ENCODE results near the gene CCDC112. TPM values are rescaled to one million over a fixed set of nuclear protein-coding genes. Genes with fewer than 3 reads are reported as not detected.

Gene CCDC112
- total and polyA plus RNA-seq, 10 donors = 3.4 to 12.7 (median 4.3) TPM

DNA sequence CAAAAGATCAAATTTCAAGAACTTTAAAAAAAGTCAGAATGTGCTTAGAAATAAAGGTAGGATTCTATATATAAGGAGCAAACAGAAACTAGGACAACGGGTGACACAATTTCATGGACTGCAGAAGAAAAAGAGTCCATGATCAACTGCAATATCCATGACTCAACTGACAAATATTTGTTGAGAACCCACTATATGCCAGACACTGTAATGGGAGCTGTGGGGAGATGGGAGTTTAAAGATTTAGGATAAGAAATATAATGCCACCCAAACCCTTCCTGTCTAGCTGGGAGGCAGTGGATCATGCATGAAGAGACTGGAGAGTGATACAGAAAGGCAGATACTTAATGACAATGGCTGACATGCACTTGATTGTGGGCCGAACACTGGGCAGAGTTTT, 27.6 kb upstream of the CCDC112 start:
- 81 to 99% (median 93%) methylated on average over 2 of the region's 2 CpGs for WGBS, 5 donors
- DNase-seq = no peak
- Histone ChIP-seq H3K4me1 (no peaks in the 10 kb centered on the region), H3K4me3 (no peak overlapping the region), H3K27ac (no peak overlapping the region), H3K9me3 (no peaks in the 10 kb centered on the region), H3K27me3 (replicated peaks in 1 of 7) (peaks cover 0 to 12% (median 0%) of the 10 kb centered on the region in 7 donors), H3K36me3 (no peaks in the 10 kb centered on the region)
- TF ChIP-seq, protein P1, sequence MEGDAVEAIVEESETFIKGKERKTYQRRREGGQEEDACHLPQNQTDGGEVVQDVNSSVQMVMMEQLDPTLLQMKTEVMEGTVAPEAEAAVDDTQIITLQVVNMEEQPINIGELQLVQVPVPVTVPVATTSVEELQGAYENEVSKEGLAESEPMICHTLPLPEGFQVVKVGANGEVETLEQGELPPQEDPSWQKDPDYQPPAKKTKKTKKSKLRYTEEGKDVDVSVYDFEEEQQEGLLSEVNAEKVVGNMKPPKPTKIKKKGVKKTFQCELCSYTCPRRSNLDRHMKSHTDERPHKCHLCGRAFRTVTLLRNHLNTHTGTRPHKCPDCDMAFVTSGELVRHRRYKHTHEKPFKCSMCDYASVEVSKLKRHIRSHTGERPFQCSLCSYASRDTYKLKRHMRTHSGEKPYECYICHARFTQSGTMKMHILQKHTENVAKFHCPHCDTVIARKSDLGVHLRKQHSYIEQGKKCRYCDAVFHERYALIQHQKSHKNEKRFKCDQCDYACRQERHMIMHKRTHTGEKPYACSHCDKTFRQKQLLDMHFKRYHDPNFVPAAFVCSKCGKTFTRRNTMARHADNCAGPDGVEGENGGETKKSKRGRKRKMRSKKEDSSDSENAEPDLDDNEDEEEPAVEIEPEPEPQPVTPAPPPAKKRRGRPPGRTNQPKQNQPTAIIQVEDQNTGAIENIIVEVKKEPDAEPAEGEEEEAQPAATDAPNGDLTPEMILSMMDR (IDR thresholded peaks at IDR 0.05 in 8 of 11, conservative IDR thresholded peaks at IDR 0.05 in 3 of 11) = no peak
- no peak for TF ChIP-seq POLR2A (IDR thresholded peaks at IDR 0.05)
- TF ChIP-seq POLR2AphosphoS5 (IDR thresholded peaks at IDR 0.05) = no peak
- intact Hi-C loops (cut with DNase I; ENCODE audit: low total_unique reads) = no loop called here

DNA sequence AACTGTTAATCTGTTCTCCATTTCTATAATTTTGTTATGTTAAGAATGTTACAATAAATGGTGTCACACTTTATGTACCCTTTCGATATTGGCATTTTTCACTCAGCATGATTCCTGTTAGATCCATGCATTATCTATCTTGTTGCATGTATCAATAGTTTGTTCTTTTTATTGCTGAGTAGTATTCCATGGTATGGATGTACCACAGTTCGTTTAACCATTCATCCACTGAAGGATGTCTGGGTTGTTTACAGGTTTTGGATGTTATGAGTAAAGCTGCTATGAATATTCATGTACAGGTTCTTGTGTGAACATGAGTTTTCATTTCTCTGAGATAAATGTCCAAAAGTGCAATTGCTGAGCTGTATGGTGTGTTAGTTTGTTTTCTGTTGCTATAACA, 26.3 kb upstream of the CCDC112 start:
- no peak for DNase-seq
- intact Hi-C loops (cut with DNase I; ENCODE audit: low total_unique reads) = no loop called here
- Histone ChIP-seq H3K36me3 (no peaks in the 10 kb centered on the region), H3K9me3 (no peaks in the 10 kb centered on the region), H3K27me3 (replicated peaks in 1 of 7) (peaks cover 0 to 12% (median 0%) of the 10 kb centered on the region in 7 donors), H3K4me1 (no peaks in the 10 kb centered on the region), H3K4me3 (no peak overlapping the region), H3K27ac (no peak overlapping the region)
- TF ChIP-seq POLR2A (IDR thresholded peaks at IDR 0.05) (no peak), POLR2AphosphoS5 (IDR thresholded peaks at IDR 0.05) (no peak)
- TF ChIP-seq, protein P1 (IDR thresholded peaks at IDR 0.05 in 8 of 11, conservative IDR thresholded peaks at IDR 0.05 in 3 of 11) = no peak
- 47 to 92% (median 77%) methylated on average over 2 of the region's 2 CpGs for WGBS, 5 donors

DNA sequence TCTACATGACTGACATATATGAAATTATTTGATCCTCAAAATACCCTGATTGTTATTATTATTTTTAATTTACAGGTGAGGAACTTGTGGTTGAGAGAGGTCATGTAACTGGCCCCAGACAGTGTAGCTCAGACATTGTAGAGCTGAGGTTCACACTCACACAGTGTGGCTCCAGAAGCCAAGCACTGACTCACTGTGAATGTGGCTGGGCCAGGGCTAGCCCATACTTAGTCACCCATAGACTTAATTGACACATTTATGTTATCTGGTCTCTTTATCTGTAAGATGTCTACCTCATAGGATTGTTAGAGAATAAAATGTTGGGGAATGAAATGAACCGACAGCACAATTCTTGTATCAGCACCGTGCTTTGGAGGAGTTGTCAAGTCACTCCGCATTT, 24.9 kb upstream of the CCDC112 start:
- 94 to 97% (median 95%) methylated on average over 3 of the region's 3 CpGs for WGBS, 5 donors
- Histone ChIP-seq H3K27ac (no peak overlapping the region), H3K27me3 (replicated peaks in 1 of 7) (peaks cover 0 to 12% (median 0%) of the 10 kb centered on the region in 7 donors), H3K4me1 (no peaks in the 10 kb centered on the region), H3K9me3 (no peaks in the 10 kb centered on the region), H3K4me3 (no peak overlapping the region), H3K36me3 (no peaks in the 10 kb centered on the region)
- TF ChIP-seq POLR2AphosphoS5 (IDR thresholded peaks at IDR 0.05) (no peak), POLR2A (IDR thresholded peaks at IDR 0.05) (no peak)
- TF ChIP-seq, protein P1 (IDR thresholded peaks at IDR 0.05 in 8 of 11, conservative IDR thresholded peaks at IDR 0.05 in 3 of 11) = no peak
- DNase-seq = no peak
- intact Hi-C loops (cut with DNase I; ENCODE audit: low total_unique reads) = no loop called here

DNA sequence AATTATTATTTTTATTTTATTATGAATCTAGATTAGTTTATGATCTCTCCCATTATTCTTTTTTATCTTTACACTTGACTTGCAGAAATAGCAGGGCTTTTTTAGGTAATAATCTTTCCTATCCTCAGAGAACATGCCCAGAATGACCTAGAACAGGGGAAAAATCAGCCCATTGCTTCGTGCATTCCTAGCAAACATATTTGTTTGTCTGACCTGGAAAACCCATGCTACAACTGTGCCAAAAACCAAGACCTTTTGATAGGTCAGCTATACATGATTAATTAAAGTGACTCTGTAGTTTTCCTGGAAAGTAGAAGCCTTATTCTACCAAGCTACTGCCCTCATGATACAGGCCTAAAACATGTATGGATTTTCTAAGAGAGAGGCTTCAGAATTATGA, 24.1 kb upstream of the CCDC112 start:
- no peak for DNase-seq

More for the DNA sequence above, 24.1 kb upstream of the CCDC112 start:
- 58 to 85% (median 71%) methylated on average over 1 of the region's 1 CpG for WGBS, 5 donors
- H3K36me3 ChIP-seq = no peaks in the 10 kb centered on the region
- peaks cover 0 to 6% (median 0%) of the 10 kb centered on the region in 7 donors for H3K27me3 ChIP-seq (replicated peaks in 1 of 7)
- no peaks in the 10 kb centered on the region for H3K9me3 ChIP-seq
- no peak overlapping the region for H3K27ac ChIP-seq
- TF ChIP-seq POLR2AphosphoS5 (IDR thresholded peaks at IDR 0.05) (no peak), POLR2A (IDR thresholded peaks at IDR 0.05) (no peak)
- TF ChIP-seq, protein P1 (IDR thresholded peaks at IDR 0.05 in 8 of 11, conservative IDR thresholded peaks at IDR 0.05 in 3 of 11) = no peak
- intact Hi-C loops (cut with DNase I; ENCODE audit: low total_unique reads) = no loop called here
- H3K4me3 ChIP-seq = no peak overlapping the region
- H3K4me1 ChIP-seq = no peaks in the 10 kb centered on the region
